Hematopoietic multipotent progenitor cell treated with erythropoietin and hydrocortisone succinate and interleukin-3 and kit ligand, for 17 days (in vitro differentiated cells): Measurements from ENCODE around the gene SEMA4D.

ENCODE experiments used
- DNase-seq: peaks from one replicate; pipeline ENCODE4 v3.0.0-alpha.2; 2015; ENCODE audit warnings: low spot score

The SEMA4D gene

DNA sequence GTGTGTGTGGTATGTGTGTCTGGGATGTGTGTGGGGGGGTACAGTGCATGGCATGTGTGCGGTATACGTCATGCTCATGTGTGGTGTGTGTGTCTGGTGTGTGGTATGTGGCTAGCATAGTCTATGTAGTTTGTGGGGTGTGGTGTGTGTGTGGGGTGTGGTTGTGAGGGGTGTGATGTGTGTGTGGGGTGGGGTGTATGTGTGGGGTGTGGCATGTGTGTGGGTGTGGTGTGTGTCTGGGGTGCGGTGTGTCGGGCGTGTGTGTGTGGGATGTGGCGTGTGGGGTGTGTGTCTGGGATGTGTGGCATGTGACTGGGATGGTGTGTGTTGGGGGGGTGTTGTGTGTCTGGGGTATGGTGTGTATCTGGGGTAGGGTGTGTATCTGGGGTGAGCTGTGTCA lies 127.3 kb downstream of the SEMA4D start:
- DNase-seq, result no peak

DNA sequence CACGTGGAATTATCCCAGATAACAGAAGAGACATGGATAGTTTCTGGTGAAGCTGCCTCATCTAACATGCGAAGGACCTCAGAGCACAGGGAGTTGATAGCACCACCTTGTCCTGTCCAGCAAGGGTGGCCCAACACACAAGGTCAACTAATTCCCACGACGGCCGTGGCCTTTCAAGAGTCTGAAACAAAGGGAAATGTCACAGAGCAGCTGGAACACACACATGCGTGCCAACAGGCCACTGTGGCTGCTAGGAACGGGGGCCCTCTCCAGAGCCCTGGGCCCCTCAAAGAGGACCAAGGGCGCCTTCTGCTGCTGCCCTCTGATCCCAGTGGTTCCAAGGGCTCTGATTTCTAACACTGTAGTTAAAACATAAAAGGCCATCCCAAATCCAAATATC lies 128.9 kb downstream of the SEMA4D start:
- DNase-seq, result no peak

DNA sequence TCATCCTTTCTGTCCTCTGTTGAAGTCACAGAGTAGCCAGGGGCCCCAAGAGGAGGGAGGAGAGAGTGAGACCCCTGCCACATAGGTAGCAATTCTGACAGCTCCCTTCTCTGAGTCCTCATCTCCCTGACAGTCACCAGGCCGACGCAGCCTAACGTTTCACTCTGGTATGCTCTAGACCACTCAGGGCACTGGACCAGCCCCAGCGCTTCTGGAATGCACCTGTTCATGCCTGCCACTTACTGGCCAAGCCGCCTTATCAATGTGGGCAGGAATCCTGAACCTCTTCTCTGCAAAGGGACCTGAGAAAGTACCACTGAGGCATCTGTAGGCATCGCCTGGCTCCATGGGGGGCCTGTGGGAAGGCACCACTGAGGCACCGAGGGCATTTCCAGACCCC lies 129.4 kb downstream of the SEMA4D start:
- no peak for DNase-seq

DNA sequence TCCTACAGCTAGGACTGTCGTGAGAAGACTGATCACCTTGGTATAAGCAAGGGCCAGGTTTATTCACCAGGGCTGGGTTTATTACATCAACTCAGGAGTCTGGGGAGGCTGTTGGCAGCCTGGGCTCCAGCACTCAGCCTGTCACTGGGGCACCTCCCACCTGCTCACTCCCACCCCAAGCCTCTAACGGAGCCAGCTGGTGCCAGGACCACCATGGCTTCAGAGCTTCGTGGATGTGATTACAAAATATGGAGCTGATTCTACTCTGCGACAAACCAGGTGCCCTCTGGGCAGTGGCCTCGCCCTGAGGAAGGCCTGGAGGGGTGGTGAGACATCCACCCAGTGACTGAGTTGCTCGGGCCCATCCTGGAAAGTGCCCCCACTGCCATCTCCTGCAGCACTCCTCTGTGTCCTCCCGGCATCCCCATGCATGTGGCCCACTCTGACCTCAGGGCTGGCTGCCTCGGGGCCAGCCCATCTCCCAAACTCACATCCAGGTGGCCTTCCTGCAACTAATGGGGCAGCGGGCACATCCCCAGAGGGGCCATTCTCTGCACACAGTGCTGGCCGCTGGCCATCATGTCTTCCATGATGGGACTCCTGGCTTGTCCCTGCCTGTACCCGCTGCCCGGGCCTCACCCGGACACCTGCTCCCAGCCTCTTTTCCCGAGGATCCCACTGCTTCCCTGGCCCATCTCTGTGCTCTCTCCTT lies 130.0 kb downstream of the SEMA4D start:
- no peak for DNase-seq

DNA sequence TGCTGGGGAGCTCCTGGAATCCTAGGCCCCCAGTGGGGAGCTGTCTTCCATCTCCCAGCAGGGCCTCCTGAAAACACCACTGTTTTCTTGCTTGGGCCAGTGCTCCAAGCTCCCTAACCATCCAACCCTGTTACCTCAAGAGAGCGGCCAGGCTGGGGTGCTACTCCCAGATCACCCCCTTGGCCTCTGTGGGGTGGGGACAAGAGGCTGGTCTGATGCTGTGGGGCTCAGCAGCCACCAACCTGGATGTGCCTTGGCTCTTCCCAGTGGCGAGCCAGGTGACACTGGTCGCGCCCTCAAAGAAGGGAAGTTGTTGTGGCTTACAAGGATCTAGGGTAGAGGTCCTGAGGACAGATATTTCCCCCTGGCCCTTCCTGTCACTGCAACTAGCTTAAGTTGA lies 130.6 kb downstream of the SEMA4D start:
- DNase-seq, result no peak

DNA sequence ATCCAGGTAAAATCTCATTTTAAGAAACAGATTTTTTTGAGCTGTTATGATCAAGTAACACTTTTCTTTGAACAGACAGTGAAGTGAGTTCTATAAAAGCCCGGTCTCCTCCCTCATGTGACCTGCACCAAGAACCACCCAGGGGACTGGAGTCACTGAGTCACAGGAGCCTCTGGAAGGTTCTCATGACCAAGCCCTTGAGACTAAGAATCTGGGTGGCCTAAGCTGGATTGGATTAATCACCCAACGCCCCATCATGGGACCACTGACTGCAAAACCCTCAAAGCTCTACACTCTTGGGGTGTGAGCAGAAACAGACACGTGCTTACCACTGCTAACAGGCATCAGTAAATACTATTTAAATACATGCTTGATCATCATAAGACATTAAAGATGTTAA lies 131.2 kb downstream of the SEMA4D start:
- DNase-seq, result no peak

DNA sequence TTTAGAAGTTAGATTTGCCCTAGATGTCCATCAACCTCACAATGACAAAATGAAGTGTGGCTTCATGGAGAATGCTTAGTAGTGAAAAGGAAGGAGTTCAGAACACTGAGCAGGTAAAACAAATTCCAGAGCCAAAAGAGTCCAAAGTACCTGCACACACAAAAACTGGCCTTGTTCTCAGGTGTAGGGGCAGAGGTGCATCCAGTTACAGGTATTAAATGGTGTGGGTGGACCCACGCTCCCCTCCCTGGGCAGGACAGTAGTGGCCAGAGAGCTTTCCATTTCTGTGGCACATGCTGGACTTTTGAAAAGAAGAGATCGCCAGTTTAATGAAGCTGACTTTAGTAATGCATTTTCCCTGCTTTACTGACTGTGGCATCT lies 132.4 kb downstream of the SEMA4D start:
- no peak for DNase-seq

DNA sequence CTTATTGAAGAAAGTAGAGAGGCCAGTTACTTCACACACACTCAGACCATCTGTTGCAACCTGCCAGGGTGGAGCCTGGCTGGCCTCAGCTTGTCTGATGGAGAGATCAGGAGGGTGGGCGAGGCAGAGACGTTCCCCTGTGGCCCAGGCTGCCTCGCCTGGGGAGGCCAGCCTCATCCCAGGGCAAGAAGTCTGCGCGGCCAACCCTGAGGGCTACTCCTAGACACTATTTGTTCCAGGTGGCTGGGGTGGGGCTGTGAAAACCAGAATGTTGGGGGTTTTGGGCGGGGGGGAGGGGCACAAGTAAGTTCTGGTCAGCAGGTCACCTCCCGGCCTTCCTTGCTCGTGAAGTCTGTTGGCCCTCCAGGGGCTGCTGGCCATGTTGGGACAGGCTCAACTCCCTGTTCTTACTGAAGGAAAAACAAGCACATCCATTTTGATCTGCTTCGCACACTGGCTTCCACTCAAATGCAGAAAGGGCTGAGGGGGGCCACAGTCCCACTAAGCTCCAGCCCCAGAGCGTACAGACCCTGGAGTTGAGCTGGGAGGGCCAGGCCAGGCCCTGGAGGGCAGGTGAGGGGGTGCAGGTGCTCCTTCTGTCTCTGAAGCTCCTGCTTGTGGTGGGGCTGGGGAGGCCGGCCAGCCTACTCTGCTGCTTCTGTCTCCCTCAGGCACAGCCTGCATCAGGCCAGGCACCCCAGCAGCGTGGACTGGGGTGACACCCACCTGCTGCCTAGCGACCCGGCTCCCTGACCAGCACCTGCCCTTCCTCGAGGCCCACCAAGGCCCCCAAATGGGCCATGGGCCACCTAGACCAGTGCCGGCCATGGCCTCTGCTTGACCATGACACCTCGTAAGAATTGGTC lies 133.0 kb downstream of the SEMA4D start:
- no peak for DNase-seq

DNA sequence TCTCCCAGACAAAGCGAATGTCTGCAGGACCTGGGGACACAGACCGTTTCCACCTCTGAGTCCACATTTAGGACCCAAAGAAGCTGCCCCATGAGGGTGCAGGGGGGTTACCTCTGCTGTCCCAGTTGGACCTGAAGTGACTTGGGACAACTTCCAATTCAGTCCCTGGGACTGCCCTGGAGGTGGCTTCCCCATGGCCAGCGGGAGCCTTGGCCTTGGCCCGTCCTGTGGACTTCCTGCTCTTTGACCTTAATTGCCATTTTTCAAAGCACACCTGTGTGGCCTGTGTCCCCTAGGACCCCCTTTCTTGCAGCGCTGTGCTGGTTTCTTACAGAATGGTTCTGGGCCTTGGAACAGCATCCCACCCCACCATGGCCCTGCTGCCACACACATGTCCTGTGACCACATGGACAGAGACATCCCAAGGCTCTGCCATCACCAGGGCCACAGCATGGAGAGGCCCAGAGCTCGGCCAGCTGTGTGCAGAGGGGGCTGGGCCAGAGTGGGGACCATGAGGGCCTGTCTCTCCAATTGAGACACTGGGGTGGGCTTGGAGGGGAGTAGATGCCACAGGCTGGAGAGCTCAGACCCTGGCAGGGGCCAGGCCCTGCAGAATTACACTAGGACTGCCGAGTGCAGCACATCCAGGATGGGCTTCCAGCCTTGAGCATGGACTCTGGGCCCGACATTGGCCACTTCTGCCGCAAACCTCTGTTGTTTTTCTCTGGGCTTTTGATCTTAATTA lies 133.8 kb downstream of the SEMA4D start:
- no peak for DNase-seq

DNA sequence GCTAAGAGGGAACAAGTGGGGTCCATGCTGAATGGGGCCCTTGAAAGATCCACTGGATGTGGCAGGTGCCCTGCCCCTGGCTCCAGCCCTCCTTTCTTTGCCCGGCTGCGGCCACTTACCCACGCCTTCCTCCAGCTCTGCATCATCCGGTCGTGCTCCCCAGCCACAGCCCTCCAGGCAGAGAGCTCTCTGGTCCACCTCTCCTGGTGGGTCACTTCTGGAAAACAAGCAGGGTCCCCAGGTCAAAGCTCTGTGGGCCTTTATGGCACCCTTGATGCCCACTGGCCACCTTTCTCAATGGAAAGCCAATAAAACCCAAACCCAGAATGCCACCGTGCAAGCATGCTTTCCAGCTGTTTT lies 134.6 kb downstream of the SEMA4D start:
- DNase-seq, result no peak

DNA sequence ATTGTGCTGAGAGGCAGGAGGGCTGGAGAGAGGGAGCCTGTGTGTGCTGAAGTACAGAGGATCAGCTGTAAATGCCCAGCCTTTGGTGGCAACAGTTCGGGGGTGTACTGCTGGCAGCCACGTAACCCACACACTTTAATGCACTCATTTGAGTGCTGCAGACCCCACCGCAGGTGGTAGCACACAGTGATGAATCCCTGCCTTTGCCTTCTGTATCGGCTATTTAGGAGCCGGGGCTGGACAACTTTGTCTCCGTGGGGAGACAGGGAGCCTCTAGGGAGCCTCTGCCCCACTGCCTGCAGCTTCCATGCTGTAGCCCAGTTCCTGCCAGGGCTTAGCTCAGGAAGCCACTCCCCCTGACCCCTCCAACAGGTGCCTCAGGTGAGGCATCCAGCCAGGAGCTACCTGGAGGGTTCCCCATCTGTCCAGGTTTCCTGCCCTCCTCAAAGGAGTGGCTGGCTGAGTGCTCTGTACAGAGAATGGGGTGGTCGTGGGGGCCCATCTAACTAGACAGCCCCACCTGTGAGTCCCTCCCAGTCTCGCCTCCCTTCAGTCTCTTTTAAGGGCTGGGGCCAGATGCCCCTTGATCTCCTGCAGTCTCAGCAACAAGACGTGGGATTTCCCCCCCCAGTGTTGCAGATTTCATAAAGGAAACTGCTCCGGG lies 135.1 kb downstream of the SEMA4D start:
- no peak for DNase-seq

DNA sequence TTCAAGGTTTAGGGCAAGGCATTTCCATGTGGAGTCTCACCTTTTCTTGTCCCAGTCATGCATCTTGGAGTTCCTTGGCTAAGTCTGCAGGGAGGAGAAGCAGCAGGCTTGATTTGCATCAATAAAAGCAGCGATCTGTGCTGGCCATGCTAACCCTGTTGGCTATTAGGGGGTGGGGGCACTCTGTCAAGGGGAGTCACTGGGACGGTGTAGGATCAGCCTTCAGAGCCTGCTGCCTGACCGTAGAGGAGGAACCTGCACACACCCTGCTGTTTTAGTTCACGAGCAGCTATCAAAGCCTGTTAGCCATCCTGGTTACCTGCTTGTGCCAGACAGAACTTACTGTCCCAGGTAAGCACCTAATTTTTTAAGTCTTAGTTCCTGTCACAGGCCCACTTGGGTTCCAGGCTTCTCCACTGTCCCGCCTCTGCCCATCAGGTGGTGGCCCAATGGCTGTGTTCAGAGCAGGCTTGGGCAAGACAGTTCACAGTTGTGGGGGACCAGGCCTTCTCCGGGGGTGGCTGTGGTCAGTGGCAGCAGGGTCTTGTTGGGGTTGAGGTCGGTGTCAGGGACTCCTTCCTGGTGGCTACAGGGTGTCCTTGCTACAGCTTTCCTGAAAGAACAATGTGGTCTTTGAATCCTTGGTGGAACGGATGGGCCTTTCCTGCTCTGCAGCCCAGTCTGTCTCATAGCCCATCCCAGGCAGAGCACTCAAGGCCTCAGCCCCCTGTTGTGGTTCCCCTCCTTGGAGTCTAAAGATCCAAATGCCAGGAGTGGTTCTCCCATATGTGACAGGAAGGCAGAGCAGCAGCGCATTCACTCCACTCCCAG lies 135.9 kb downstream of the SEMA4D start:
- no peak for DNase-seq

DNA sequence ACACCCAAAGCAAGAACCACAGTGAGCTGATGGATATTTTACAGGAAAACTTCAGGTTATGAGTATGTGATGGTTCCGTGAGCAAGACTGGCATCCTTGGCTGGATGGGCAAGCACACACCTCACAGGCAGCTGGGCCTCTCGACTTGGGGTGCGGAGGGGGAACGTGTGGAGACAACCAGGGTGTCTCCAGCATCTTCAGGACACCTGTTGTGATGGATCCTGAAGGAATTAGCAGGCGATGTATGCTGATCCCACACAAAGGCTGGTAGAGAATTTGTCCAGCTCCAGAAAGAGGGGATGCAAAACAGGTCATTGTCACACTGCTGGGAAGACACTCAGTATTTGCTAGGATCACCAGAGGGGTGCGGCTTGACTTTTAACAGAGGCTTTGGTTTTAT lies 136.9 kb downstream of the SEMA4D start:
- no peak for DNase-seq

DNA sequence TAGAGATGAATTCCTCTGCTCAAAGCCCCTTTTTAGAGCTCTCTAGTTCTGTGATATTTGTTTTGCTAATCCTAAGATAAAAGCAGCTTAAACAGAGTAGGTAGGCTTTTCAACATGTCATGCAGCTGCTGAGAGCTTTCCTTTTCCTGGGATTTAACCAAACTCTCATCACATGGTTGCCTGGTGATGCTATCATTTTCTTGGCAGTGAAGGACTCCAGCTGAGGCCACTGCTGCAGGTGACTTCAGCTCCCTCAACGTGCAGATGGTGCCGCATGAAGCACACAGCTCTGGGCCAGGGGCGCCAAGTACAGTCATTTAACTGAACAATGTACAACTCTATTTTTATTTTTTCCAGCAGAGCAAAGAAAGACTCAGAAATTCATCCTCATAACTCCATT lies 137.4 kb downstream of the SEMA4D start:
- DNase-seq, result no peak

DNA sequence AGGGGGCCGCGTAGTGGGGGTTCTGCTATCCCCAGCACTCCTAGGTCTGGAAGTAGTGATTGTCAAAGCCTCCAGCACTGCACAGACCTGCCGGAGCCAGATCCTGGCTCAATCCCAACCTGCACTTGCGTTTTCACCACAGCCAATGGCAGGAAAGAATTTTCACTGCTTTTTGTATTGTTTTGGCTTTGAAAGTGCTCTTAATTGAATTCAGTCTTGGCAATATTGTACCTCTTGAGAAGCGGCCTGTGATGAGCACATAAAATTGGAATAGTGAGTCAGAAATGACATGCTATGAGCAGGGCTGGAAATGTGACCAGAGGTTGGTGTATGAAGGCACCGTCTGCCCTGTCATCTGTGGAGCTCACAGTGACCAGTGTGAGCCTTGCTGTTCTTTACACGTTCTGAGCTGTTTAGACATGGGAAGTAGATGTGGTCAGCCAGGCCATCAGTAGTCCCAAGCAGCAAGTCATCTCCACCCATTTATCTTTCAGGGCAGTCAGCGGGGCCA lies 138.1 kb downstream of the SEMA4D start:
- no peak for DNase-seq

DNA sequence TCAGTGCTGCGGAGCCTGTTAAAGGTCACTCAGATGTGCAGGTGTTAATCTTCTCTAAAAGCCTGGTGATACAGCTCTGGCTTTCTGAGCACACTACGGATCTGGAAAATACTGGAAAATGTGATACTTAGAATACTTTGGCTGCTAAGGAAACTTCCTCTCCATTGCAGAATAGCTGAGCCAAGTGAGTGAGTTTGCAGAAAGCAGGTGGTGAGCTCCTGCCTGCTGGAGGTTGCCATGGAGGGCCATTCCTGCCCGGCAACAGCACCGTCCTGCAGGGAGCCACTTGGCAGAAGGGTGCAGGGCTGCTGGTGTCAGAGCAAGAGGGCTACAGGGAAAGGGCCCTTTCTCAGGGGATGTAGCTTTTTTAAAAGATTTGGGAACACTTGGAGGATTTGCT lies 138.9 kb downstream of the SEMA4D start:
- no peak for DNase-seq

DNA sequence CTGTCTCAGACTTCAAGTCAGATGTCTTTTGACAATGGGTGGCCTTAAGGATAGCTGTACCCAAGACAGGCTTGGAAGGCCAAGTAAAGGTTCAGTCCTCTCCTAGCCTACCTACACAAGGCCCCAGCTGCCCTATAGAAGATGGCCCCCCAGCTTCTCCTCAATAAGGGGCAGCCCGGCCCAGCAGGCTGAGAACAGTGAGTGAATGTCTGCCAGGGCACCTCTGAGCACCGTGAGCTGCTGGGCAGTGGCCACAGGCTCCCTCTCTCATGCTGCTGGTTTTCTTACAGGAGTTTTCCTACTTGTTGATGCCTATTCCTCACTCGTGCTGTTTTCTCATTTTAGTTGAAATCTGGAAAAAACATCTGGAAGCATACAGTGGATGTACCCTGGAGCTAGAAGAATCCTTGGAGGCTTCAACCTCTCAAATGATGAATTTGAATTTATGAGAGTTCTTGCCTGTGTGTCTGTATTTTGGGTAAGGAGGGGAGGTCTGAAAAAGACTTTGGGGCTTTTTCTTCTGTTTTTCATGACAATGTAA lies 139.5 kb downstream of the SEMA4D start:
- DNase-seq, result no peak

DNA sequence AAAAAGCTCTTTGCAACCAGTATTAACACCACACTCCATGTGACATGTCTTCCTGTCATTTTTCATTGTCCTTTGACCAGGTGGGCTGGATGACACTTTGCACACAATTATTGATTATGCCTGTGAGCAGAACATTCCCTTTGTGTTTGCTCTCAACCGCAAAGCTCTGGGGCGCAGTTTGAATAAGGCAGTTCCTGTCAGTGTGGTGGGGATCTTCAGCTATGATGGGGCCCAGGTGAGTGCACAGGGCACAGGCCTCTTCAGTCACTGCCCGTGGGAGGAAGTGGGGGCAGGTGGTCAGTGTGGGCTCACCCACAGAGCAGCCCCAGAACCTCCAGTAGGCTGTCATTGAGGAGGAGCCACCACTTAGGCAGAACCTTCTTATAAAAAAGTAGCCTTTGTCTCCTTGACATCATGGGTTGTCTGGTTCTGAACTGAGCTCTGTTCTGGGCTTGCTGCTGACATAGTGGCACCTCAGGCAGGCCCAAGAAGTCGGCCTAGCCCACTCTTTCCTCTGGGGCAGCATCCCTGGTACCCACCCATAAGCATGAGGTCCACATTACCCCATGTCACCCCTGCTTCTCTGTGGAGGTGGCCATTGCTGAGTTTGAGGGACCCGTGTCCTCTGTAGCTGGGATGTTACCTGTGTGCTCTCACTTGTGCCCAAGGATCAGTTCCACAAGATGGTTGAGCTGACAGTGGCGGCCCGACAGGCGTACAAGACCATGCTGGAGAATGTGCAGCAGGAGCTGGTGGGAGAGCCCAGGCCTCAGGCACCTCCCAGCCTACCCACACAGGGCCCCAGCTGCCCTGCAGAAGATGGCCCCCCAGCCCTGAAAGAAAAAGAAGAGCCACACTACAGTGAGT lies 140.3 kb downstream of the SEMA4D start:
- no peak for DNase-seq

DNA sequence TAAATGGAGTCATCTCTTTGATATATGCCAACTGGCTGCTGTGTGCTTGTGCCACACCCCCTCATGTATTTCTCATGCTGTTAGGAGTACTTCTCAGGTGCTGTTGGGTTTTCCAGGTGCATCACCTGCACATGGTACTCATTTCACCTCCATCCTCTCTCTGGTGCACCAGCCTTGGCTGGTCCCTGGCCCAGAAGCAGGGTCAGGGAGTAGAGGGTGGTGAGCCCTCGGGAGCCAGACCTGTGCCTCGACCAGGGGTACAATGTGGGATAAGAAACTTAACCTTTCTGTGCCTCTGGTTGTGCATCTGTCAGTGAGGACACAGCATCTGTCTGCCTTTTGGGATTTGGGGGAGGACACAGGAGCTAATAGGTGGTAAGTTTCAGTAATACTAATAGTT lies 141.1 kb downstream of the SEMA4D start:
- DNase-seq, result no peak

DNA sequence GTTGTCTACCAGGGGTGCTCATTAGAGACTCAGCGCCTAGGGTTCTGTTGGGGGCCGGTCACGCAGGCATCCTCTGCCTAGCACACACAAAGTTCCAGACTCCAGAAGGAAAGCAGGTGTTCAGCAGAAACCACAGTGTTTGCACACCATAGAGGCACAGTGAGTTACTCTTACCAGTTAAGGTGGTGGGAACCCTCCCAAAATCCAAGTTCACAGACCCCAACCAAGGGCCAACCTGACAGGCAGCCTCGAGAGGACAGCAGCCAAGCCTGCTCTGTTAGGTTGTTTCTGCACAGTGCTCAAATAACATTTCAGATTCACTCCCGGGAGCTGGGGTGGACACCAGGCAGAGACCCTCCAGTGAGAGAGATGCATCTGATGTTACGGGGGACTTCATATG lies 143.4 kb downstream of the SEMA4D start:
- no peak for DNase-seq
